ENCODE results near the gene ARID3C.

Gene ARID3C

GRCh38 chr9:34607331-34607730, 21.5 kb downstream of the ARID3C start:
- Mint-ChIP-seq H3K27ac (no peak overlapping the region), H3K27me3 (no peaks in the 10 kb centered on the region), H3K4me3 (no peak overlapping the region), H3K36me3 (peaks cover 5 to 9% of the 10 kb centered on the region in 2 donors), H3K4me1 (peaks cover 8 to 20% of the 10 kb centered on the region in 2 donors), H3K9me3 (no peaks in the 10 kb centered on the region)
- no peak for DNase-seq
- ATAC-seq (replicated peaks), result no peak

GRCh38 chr9:34606905-34607304, 22.0 kb downstream of the ARID3C start:
- ATAC-seq (replicated peaks), result no peak
- Mint-ChIP-seq H3K27ac (no peak overlapping the region), H3K4me3 (no peak overlapping the region), H3K36me3 (peaks cover 5 to 9% of the 10 kb centered on the region in 2 donors), H3K9me3 (no peaks in the 10 kb centered on the region), H3K27me3 (no peaks in the 10 kb centered on the region), H3K4me1 (peaks cover 8 to 17% of the 10 kb centered on the region in 2 donors)
- DNase-seq, result no peak

GRCh38 chr9:34606190-34606589, 22.7 kb downstream of the ARID3C start:
- Mint-ChIP-seq H3K4me1 (peaks cover 5 to 10% of the 10 kb centered on the region in 2 donors), H3K36me3 (peaks cover under 1 to 6% of the 10 kb centered on the region in 2 donors), H3K9me3 (no peaks in the 10 kb centered on the region), H3K27me3 (no peaks in the 10 kb centered on the region), H3K27ac (no peak overlapping the region), H3K4me3 (no peak overlapping the region)
- DNase-seq (no peak), ATAC-seq (replicated peaks) (no peak)

GRCh38 chr9:34603610-34604231, 25.1 kb downstream of the ARID3C start:
- DNase-seq, result peak; percentile 71
- H3K4me3 Mint-ChIP-seq, result no peak overlapping the region
- H3K4me1 Mint-ChIP-seq, result peaks cover 0 to 2% of the 10 kb centered on the region in 2 donors
- peaks cover 0 to 10% of the 10 kb centered on the region in 2 donors for H3K27me3 Mint-ChIP-seq
- ATAC-seq (replicated peaks), result peak; percentile 92 to 97
- H3K27ac Mint-ChIP-seq, result no peak overlapping the region
- H3K36me3 Mint-ChIP-seq, result no peaks in the 10 kb centered on the region
- no peaks in the 10 kb centered on the region for H3K9me3 Mint-ChIP-seq

- peaks cover 0 to 2% of the 10 kb centered on the region in 2 donors for H3K4me1 Mint-ChIP-seq
- no peaks in the 10 kb centered on the region for H3K9me3 Mint-ChIP-seq
- H3K4me3 Mint-ChIP-seq, result no peak overlapping the region
Measured at GRCh38 chr9:34601937-34602573, 26.8 kb downstream of the ARID3C start.

GRCh38 chr9:34600908-34601307, 28.0 kb downstream of the ARID3C start:
- Mint-ChIP-seq H3K27ac (no peak overlapping the region), H3K36me3 (no peaks in the 10 kb centered on the region), H3K4me3 (no peak overlapping the region), H3K27me3 (peaks cover 17 to 26% of the 10 kb centered on the region in 2 donors), H3K4me1 (peaks cover 0 to 2% of the 10 kb centered on the region in 2 donors), H3K9me3 (no peaks in the 10 kb centered on the region)
- DNase-seq (no peak), ATAC-seq (replicated peaks) (no peak)

More at GRCh38 chr9:34601937-34602573, 26.8 kb downstream of the ARID3C start:
- no peak for DNase-seq
- Mint-ChIP-seq H3K27ac (no peak overlapping the region), H3K27me3 (peaks cover 8 to 16% of the 10 kb centered on the region in 2 donors), H3K36me3 (no peaks in the 10 kb centered on the region)
- ATAC-seq (replicated peaks), result no peak

GRCh38 chr9:34599546-34599945, 29.3 kb downstream of the ARID3C start:
- Mint-ChIP-seq H3K9me3 (no peaks in the 10 kb centered on the region), H3K27me3 (peaks cover 23 to 32% of the 10 kb centered on the region in 2 donors), H3K4me1 (peaks cover 0 to 2% of the 10 kb centered on the region in 2 donors), H3K4me3 (no peak overlapping the region), H3K27ac (no peak overlapping the region), H3K36me3 (no peaks in the 10 kb centered on the region)
- no peak for DNase-seq
- no peak for ATAC-seq (replicated peaks)

GRCh38 chr9:34594177-34594576, 34.7 kb downstream of the ARID3C start:
- peaks cover 56 to 64% of the 10 kb centered on the region in 2 donors for H3K27me3 Mint-ChIP-seq
- H3K27ac Mint-ChIP-seq, result no peak overlapping the region
- H3K4me3 Mint-ChIP-seq, result no peak overlapping the region
- peaks cover 0 to 5% of the 10 kb centered on the region in 2 donors for H3K36me3 Mint-ChIP-seq
- DNase-seq (no peak), ATAC-seq (replicated peaks) (no peak)
- H3K9me3 Mint-ChIP-seq, result no peaks in the 10 kb centered on the region
- H3K4me1 Mint-ChIP-seq, result peaks cover 28 to 40% of the 10 kb centered on the region in 2 donors

- no peak overlapping the region for H3K4me3 Mint-ChIP-seq
- DNase-seq (no peak), ATAC-seq (replicated peaks) (no peak)
- peaks cover 0 to 5% of the 10 kb centered on the region in 2 donors for H3K36me3 Mint-ChIP-seq
- H3K9me3 Mint-ChIP-seq, result no peaks in the 10 kb centered on the region
- H3K4me1 Mint-ChIP-seq, result peaks cover 36 to 50% of the 10 kb centered on the region in 2 donors
- no peak overlapping the region for H3K27ac Mint-ChIP-seq
- H3K27me3 Mint-ChIP-seq, result peaks cover 65 to 75% of the 10 kb centered on the region in 2 donors
Measured at GRCh38 chr9:34592895-34593601, 35.8 kb downstream of the ARID3C start.

GRCh38 chr9:34591917-34592866, 36.7 kb downstream of the ARID3C start:
- Mint-ChIP-seq H3K36me3 (peaks cover 0 to 5% of the 10 kb centered on the region in 2 donors), H3K27me3 (peaks cover 66 to 77% of the 10 kb centered on the region in 2 donors), H3K9me3 (no peaks in the 10 kb centered on the region), H3K4me3 (peak overlapping the region; percentile 85 to 87), H3K4me1 (peaks cover 36 to 50% of the 10 kb centered on the region in 2 donors), H3K27ac (no peak overlapping the region)
- peak; percentile 8 to 10 for ATAC-seq (replicated peaks)
- no peak for DNase-seq

GRCh38 chr9:34591248-34591916, 37.5 kb downstream of the ARID3C start:
- ATAC-seq (replicated peaks) (peak; percentile 86), DNase-seq (peak; percentile 59)
- peaks cover 0 to 5% of the 10 kb centered on the region in 2 donors for H3K36me3 Mint-ChIP-seq
- no peak overlapping the region for H3K27ac Mint-ChIP-seq
- peaks cover 70 to 80% of the 10 kb centered on the region in 2 donors for H3K27me3 Mint-ChIP-seq
- peaks cover 36 to 50% of the 10 kb centered on the region in 2 donors for H3K4me1 Mint-ChIP-seq
- no peaks in the 10 kb centered on the region for H3K9me3 Mint-ChIP-seq
- peak overlapping the region; percentile 85 to 87 for H3K4me3 Mint-ChIP-seq

GRCh38 chr9:34590381-34591247, 38.3 kb downstream of the ARID3C start:
- ATAC-seq (replicated peaks) (peak; percentile 20 to 23), DNase-seq (no peak)
- Mint-ChIP-seq H3K4me3 (peak overlapping the region; percentile 85 to 87), H3K9me3 (no peaks in the 10 kb centered on the region), H3K27me3 (peaks cover 72 to 83% of the 10 kb centered on the region in 2 donors), H3K36me3 (peaks cover 0 to 5% of the 10 kb centered on the region in 2 donors), H3K4me1 (peaks cover 38 to 54% of the 10 kb centered on the region in 2 donors), H3K27ac (peak overlapping the region; percentile 76)

Measured in stimulated activated naive B cell treated with anti-CD40 and anti-IgM and Interleukin-4, amounts not matched to agents 10 μg/mL and 1 μg/mL and 100 μg/mL, for 72 hours (primary cell).